ENCODE results near the gene NUP35.
"Not testable (repeated sequence)": the region's sequence is repeated elsewhere in the genome, so short reads cannot be mapped to it uniquely, and the experiment has no call there.

NUP35 gene

GRCh38 chr2:183148955-183149354, 24.7 kb downstream of the NUP35 start:
- DNase-seq: no peak

DNA sequence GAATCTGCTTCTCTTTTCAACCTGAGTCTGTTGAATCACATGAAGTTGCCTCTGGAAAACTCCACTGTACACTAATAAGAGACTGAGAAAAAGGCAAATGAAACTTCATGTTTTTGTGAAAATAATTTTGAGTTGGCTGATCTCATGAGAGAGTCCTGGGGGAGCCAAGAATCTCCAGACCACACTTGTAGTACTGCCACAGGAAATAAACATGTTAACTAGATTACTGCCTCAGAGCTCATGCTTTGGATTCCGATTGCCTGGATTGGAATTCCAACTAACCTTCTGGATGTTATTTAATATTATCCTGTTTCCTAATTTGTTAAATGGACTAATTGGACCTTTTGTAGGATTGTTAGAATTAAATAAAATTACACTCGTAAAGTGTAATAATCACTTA, 25.2 kb downstream of the NUP35 start:
- DNase-seq: no peak

DNA sequence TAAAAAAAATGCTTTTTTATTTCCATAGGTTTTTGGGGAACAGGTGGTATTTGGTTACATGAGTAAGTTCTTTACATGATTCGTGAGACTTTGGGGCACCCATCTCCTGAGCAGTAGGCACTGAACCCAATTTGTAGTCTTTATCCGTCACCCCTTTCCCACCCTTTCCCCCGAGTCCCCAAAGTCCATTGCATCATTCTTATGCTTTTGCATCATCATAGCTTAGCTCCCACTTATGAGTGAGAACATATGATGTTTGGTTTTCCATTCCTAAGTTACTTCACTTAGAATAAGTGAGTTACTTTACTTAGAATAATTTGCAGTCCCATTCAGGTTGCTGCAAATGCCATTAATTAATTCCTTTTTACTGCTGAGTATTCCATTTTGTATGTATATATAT, 28.0 kb downstream of the NUP35 start:
- DNase-seq: not testable (repeated sequence)

DNA sequence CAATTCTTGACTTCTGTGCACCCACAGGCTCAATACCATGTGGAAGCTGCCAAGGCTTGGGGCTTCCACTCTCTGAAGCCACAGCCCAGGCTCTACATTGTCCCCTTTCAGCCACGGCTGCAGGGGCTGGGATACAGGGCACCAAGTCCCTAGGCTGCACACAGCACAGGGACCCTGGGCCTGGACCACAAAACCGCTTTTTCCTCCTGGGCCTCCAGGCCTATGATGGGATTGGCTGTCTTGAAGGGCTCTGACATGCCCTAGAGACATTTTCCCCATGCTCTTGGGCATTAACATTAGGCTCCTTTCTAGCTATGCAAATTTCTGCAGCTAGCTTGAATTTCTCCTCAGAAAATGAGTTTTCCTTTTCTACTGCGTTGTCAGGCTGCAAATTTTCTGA, 29.7 kb downstream of the NUP35 start:
- no peak for DNase-seq

GRCh38 chr2:183154772-183155171, 30.5 kb downstream of the NUP35 start:
- not testable (repeated sequence) for DNase-seq

DNA sequence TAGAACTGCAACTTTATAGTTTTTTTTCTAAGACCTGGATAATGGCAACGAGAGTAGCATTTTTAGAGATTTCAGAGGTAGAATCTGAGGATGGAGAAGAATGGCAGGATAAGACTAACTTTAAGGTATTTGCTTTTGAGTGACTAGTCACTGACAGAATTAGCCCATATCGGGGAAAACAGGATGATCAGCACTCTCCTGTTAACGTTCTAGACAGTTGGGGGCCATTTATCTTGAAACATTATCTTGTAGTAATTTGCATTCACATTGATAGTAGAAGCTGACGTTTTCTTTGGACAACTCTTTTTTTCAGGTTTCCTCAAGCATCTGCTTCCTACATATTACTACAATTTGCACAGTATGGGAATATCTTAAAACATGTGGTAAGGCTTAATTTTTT, 32.9 kb downstream of the NUP35 start:
- no peak for DNase-seq

DNA sequence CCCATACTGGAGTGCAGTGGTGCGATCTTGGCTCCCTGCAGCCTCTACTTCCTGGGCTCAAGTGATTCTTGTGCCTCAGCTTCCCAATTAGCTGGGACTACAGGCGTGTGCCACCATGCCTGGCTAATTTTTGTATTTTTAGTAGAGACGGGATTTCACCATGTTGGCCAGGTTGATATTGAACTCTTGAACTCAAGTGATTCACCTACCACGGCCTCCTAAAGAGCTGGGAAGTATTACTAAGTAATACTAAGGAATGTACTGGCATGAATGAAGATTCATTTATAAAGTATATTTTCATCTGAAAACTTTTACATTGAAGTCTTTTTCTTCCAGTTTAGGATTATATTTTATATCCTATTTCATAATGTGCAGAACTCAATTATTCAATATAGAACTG, 38.1 kb downstream of the NUP35 start:
- DNase-seq: no peak

DNA sequence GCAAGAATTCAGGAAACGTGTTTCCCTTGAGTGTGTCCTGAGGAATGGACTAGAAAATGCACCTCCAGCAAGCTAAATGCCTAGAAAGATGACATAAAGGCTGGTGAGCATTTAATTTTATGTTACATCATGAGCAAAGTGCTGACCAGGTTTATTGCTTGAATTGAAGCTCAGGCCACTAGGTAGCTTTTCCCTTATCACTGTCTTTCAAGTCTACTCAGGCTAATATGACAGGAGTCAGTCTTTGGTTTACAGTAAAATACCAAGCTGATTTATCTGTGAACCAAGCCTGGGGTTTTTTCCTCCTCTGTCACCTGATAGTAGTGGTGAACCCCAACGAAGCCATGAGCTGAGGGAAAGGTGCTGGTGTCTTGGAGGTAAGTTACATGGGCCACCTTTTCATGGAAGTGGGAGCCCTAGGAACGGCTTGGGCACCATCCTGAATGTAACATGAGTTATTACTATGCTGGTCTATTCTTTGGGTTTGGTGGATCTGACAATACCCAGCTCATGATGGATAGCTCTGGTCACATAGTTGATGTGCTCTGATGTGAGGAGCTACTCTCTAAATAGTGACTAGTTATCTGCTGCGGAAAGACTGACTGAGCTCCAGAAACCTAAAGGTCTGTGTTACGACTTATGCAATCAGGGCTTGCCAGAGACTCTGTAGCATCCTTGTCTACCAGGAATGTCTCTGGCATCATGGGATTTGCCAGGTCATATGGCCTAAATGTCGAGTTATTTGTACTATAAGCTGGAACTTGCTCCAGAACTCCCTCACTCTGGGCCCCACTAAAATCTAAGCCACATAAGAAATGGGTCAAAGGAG, 39.8 kb downstream of the NUP35 start:
- no peak for DNase-seq

DNA sequence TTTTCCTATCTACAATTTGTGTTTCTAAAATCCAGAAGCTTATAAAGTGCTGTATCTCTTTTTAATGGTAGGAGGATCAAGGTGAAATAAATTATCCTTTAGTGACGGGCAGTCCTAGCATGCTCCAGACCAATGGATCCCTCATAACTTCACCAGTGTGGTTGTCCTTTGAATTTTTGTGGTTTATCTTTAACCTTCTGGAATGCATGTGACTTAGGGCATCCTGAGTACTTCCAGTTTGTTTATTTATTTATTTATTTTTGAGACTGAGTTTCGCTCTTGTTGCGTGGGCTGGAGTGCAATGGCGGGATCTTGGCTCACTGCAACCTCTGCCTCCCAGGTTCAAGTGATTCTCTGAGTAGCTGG, 40.4 kb downstream of the NUP35 start:
- DNase-seq: no peak

DNA sequence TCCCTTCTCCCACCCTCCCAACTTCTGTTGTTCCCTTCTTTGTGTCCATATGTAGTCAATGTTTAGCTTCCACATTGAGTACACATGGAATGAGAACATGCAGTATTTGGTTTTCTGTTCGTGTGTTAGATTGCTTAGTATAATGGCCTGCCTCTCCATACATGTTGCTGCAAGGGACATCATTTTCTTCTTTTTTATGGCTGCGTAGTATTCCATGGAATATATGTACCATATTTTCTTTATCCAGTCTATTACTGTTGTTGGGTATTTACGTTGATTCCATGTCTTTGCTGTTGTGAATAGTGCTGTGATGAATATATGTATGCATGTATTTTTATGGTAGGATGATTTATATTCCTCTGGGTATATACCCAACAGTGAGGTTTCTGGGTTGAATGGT, 42.0 kb downstream of the NUP35 start:
- DNase-seq: no peak

DNA sequence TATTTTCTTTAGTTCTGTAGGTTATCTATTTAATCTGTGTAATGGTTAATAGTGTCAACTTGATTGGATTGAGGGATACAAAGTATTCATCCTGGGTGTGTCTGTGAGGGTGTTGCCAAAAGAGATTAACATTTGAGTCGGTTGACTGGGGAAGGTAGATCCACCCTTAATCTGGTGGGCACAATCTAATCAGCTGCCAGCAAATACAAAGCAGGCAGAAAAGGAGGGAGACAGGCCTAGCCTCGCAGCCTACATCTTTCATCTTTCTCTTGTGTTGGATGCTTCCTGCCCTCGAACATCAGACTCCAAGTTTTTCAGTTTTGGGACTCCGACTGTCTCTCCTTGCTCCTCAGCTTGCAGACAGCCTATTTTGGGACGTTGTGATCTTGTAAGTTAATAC, 42.7 kb downstream of the NUP35 start:
- not testable (repeated sequence) for DNase-seq

GRCh38 chr2:183172220-183172887, 48.1 kb downstream of the NUP35 start:
- no peak for DNase-seq

GRCh38 chr2:183179156-183179555, 54.9 kb downstream of the NUP35 start:
- no peak for DNase-seq

GRCh38 chr2:183185534-183185933, 61.3 kb downstream of the NUP35 start:
- DNase-seq: no peak

DNA sequence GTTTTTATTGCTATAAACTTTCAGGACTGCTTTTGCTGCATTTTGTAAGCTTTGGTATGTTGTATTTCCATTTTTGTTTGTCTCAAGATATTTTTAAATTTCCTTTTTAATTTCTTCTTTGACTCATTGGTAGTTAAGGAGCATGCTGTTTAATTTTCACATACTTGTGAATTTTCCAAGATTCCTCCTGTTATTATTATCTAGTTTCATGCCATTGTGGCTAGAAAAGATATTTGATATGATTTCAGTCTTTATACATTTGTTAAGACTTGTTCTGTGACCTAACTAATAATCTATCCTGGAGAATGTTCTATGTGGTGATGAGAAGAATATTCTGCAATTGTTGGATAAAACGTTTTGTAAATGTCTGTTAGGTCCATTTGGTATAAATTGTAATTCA, 62.1 kb downstream of the NUP35 start:
- DNase-seq: no peak

- DNase-seq: no peak
Observed at GRCh38 chr2:183186766-183187165, 62.5 kb downstream of the NUP35 start.

DNA sequence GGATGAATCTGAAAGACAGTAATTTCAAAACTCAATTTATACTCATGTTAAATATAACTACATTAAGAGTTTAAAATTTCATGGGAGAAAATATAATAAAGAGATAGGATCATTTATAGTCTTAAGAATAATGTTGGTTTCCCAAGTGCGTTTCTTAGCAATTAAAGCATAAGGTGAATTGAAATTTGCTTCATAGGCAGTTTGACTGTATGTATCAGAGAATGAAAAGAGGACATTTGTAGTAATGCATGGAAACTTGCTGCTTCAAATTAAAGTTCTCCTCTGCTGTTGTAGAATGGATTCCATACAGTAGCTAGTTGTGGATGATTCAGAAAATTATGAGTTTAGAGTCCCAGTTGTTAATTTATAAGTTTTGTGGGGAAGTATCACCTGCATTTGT, 68.1 kb downstream of the NUP35 start:
- DNase-seq: no peak

- no peak for DNase-seq
Observed at GRCh38 chr2:183193904-183194303, 69.7 kb downstream of the NUP35 start.

DNA sequence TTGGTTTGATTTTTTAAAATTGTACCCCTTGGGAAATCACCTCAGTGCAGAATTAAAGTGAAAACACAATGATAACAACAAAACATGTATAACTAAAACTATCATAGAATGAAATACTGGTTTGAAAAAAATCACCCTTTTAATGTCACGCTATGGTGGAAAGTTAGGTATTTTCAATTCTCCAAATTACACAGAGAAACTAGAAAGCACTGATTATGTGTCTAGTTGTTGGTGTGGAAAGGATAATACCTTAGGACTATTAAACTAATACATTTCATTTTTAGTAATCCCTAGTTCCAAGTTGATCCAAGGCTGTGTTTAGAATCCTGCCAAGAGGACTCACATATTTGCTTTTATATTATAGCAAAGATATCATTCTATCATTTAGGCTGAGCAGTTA, 71.2 kb downstream of the NUP35 start:
- no peak for DNase-seq

DNA sequence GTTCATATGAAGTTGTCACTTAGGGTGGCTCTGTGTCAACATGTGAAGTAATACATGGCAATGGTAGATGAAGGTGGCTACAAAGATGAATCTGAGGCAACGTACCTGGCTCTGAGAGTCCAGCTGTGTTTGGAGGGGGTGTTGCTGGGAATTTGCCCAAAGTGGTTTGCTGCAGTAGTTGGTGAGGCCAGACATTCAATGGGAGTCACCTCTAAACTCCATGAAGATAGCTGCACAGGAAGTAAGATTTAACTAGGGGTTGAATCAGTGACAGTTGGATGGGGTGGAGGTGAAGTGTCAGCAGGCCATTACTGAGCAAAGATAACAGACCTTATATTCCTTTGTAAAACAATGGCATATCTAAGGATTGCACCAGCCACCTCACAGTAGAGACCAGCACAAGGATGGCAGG, 71.8 kb downstream of the NUP35 start:
- DNase-seq: no peak

DNA sequence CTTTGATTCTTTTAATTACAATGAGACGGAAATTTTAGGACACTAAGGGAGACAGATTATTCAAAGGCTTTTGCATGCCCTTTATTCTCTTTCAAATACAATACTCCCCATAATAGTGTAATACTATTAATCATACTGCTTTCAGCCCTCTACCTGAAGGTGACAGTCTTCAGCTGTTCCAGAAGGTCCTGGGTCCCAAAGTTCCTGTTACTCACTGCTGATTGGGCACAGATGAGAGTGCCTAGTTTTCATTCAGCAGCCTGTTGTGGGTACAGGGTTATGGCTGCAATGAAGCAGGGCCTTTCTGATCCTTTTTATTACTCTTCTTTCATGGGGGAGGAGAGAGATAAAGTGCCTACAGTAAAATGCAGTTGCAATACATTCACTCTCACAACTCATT, 80.2 kb downstream of the NUP35 start:
- DNase-seq: no peak

DNA sequence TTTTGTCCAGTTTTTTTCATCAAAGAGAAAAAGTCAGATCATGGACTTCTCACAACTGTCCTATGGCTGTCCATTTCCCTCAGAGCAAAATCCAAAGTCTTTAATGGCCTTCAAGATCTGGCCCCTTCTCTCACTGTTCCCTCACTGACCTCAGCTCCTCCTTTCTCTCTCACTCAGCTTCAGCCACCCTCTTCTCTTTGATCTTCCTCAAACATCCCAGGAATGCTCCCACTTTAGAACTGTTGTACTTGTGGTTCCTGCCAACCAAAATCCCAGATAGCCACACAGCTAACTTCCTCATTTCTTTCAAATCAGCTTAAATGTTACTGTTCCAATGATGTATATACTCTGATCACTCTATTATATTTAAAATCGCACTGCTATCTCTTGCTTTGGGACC, 82.9 kb downstream of the NUP35 start:
- DNase-seq: no peak

- no peak for DNase-seq
Observed at GRCh38 chr2:183209395-183210028, 85.3 kb downstream of the NUP35 start.
